GM19395 (cell line): ENCODE measurements around the gene DRP2.
"Not testable (repeated sequence)": the region's sequence is repeated elsewhere in the genome, so short reads cannot be mapped to it uniquely, and the experiment has no call there.

ENCODE experiments used
- ATAC-seq: cut with Tn5 transposase; IDR thresholded peaks from one replicate; pipeline ENCODE4 v1.9.1; 2021; ENCODE audit warnings: mild to moderate bottlenecking, moderate library complexity; ENCODE audit not compliant: unreplicated experiment

The DRP2 gene

DNA sequence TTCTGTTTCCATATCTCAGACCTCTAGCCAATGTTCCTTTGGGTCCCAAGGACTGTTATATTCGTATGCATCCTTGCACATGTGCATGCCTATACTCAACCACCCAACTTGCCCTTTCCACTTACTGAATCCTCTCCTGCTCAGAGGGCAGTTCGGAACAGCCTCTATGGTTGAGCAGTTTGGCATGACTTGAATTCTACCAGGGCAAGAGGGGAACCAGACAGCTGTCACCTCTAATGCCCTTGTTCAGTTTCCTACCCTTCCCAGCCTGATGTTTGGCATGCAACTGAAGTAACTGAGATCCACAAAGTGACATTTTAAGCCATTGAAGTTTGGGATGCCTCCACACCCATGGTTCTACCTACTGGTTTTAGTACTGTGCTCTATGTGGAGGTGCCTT lies 17.5 kb downstream of the DRP2 start:
- ATAC-seq = no peak

DNA sequence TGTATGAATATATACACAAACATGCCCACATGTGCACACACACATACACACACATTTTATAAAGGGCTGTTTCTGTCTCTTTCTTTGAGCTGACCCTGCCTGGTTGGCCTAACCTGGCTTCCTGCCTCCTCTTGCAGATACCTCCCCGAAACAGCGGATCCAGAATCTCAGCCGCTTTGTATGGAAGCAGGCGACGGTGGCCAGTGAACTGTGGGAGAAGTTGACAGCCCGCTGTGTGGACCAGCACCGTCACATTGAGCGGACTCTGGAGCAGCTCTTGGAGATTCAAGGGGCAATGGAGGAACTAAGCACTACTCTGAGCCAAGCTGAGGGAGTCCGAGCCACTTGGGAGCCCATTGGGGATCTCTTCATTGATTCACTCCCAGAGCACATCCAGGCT lies 21.9 kb downstream of the DRP2 start:
- no peak for ATAC-seq

DNA sequence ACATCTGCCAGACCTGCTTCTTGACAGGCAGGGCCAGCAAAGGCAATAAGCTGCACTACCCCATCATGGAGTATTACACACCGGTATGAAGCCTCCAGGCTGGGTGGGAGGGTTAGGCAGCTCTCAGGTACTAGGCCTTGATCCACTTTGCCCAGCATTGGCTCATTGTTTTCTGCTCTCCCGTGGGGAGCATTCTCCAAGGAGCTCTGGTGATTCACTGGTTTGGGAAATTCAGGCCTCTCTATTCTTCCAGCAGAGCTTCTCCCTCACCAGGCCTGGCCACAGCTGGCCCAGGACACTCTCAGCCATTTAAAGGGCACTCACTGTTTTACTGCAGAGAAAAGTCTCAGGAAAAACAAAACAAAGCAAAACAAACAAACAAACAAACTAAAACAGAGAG lies 33.0 kb downstream of the DRP2 start:
- no peak for ATAC-seq

DNA sequence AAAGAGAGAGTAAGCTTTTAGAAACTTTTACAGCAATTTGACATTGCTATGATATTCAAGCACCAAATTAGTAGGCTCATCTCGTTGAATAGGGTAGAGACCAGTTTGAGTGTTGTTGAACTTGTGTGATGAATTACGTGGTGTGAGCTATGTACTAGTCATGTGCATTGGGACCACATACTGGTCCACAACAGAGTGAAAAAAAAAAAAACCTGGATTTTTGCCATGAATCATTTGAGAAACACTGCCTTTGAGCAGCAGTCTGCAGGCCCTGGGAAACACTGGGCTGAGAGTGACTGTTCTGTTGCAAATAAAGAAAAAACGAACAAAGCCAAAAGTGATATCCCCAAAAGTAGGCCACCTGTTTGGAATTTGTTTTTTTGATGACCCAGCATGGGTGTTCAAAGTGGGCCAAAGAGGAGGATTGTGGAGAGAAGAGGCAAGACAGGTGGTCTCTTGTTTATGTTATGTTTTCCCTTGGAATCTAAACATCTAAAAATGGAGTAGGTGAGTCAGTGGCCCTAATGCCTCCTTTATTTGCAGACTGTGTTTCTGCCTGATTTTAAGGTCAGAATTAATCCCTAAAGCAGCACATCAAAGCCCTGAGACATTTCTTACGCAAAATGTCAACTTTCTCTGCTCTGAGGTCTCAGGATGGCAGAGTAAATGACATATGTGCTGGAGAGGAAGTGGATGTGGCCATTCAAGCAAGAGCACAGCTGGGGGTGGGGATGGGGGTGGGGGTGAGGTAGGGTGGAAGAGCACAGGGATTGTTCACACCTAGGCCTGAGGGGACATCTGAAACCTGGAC lies 38.1 kb downstream of the DRP2 start:
- no peak for ATAC-seq

DNA sequence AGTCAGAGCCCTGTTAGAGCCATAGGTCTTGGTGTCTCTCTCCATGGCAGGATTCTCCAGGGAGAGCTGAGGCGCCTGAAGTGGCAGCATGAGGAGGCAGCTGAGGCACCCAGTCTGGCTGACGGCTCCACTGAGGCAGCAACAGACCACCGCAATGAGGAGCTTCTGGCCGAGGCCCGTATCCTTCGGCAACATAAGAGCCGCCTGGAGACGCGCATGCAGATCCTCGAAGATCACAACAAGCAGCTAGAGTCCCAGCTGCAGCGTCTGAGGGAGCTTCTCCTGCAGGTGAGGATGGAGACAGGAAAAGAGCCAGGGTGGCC lies 38.6 kb downstream of the DRP2 start:
- ATAC-seq = no peak

DNA sequence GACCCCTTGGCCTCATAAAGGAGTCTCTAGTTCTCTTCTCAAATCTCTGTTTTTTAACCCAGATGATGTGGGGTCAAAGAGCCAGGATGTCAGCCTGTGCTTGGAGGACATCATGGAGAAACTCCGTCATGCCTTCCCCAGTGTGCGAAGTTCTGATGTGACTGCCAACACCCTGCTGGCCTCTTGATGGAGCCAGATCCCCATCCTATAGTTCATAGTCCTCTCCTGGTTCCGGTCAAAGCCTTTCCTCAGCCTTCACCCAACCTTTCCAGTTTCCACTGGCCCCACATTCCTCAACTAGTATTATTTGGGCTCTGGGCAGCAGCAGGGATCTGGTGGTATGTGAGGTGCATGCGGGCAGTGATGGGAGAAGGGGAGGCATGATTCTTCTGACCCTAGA lies 40.8 kb downstream of the DRP2 start:
- ATAC-seq = no peak

DNA sequence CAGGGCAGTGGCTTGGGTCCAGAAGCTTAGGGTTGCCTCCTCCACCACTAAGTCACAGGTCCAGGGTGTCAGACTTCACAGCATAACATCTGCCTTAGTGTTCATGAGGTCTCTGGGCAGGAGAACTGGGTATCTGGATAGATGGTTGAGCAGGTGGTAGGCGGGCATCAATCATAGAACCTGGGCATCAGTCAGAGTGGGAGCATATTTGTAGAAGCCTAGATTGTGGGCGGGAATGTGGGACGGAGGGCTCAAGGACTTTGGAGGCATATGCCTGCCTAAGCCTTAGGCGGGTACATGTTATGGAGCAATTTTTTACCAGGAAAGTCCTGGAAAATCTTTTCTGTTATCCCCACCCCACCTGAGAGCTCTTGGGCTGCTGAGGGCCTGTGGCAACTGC lies 43.0 kb downstream of the DRP2 start:
- ATAC-seq = no peak

DNA sequence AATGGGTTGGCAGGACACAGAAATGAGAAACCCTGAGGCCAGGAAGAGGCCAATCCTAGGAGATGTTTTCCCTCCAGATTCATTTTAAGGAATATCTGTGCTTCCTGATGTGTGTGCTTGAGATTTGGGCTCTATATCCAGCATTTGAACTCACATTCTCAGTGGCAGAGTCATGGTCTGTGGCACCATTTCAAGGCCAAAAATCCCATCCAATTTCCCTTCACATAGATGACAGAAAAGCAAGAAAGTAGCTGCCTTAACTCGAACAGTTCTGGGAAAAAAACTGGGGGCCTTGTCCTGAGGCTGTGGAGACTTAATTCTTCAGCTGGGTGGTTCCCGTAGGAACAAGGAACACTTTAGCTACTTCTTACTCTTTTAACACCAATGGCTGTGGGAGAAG lies 44.2 kb downstream of the DRP2 start:
- no peak for ATAC-seq

DNA sequence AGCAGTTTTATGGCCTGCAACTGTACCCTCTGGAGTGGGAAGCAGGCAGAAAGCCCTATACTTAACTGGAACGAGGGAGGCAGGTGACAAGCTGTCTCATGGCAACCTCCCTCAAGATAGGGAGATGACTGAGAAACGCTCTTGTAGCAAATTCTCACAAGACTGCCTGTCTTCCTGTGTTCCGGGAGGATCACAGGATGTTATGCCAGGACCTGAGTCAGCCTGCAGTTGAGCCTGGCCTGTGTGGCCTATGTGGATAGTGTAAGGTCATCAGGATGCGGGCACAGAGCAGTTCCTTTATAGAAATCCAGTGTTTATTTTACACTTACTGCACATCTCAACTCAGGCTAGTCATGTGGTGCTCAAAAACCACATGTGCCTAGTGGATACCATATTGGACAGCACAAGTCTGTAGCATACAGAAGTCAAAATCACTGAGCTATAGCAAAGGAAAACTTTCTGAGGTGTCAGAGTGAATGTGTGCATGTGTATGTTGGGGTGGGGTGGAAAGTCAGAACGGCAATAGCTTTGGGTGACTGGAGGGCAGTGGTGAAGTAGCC lies 46.4 kb downstream of the DRP2 start:
- no peak for ATAC-seq

DNA sequence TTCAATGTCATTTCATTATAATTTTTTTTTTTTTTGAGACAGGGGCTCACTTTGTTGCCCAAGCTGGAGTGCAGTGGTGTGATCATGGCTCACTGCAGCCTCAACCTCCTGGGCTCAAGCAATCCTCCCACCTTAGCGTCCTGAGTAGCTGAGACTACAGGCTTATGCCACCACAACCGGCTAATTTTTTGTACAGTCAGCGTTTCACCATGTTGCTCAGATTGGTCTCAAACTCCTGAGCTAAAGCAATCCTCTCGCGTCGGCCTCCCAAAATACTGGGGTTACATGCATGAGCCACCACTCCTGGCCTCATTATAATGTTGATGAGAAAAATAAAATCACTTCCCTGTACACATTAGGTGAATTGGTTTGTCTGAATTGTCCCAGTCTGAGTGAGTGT lies 54.6 kb downstream of the DRP2 start:
- no peak for ATAC-seq

DNA sequence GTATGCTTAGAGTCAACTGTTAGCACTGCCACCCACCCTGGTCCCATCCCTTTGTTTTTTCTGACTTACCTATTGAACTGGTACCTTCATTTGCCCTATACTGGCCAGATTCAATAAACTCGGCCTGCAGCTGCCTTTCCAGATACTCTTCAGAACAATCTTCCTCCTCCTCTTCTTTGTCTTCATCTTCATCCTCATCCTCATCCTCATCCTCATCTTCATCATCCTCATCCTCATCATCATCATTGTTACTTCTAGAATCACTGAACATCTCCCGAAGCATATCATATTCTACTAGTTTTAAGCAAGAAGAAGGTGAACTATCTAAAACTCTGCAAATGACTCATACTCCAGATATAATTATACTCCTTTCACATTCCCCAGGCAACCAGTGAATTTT lies 56.7 kb downstream of the DRP2 start:
- no peak for ATAC-seq

DNA sequence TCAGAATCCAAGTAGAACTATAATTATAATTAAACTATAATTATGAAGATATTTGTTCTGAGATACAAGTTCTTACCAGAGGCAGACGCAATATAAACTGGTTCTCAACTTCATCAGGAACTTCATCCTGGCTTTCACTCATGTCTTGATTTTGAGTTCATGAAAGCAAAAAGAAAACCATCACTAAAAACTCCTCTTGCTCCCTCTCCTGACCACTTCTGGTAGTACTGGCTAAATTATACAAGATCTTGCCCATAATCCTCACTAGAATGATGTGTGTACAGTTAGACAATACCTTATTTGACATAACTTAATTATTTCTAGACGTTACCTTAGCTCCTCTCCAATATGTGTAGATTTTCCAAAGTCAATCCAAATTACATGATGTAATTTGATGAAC lies 67.8 kb downstream of the DRP2 start:
- peak; percentile 80 for ATAC-seq

DNA sequence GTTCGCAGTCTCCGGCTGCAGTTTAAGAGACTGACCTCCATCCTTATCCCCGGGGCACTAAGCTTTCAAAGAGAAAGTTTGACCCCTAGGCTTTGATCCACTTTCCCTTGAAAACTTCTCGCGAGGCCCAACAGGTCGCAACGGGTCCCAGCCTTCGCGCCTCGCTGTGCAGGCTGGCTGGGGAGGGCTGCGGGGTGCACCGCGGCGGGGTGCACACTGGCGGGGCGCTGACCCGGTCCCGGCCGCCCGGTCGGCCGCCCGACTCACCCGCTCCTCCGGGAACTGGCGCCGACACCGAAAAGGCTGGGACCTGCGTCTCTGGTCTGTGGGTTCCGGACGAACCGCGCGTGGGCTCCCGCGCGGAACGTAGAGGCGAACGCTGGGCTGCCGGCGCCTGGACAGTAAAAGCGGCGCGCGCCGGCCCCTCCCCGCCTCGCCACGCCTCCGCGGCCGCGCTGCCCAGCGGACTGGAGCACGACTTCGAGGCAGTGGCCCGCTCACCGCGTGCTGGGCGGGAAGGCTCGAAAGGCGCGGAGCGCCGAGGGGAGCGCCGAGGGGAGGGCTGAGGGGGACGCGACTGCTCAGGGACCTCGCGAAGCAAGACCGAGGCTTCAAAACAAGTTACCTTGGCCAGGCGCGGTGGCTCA lies 71.5 kb downstream of the DRP2 start, which contains the start of gene TAF7L:
TAF7L (minus strand) TSS at position 378 of the 647 bp plus-strand sequence. CDS start 3,791 bp downstream, outside the sequence.
- no peak for ATAC-seq

DNA sequence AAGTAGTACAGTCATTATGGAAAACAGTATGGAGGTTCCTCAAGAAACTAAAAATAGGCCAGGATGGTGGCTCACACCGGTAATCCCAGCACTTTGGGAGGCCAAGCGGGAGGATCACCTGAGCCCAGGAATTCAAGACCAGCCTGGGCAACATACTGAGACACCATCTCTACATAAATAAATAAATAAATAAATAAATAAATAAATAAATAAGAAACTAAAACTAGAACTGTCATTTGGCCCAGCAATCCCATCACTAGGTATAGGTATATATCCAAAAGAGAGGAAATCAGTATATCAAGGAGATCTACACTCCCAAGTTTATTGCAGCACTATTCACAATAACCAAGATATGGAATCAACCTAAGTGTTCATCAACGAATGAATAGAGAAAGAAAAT lies 76.0 kb downstream of the DRP2 start:
- not testable (repeated sequence) for ATAC-seq

DNA sequence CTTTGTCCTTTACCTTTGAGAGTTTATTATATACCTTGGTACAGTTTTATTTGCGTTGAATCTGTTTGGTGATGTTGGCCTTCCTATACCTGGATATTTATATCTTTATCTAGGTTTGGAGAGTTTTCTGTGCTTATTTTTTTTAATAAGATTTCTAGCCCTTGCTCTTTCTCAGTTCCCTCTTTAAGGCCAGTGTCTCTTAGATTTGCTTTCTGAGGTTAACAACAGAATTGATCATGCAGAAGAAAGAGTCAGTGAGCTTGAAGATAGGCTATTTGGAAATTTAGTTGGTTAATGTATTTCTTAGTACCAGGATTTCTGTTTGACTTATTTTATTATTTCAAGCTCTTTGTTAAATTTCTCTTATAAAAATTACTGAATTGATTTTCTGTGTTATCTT lies 84.2 kb downstream of the DRP2 start:
- ATAC-seq = no peak
